ENCODE measurements around the gene COL25A1. TPM values are rescaled to one million over a fixed set of nuclear protein-coding genes. Genes with fewer than 3 reads are reported as not detected.

COL25A1 gene
- total RNA-seq, 1 experiment from 2014 or later: 10.4 TPM

GRCh38 chr4:109235683-109236082 is 66.8 kb downstream of the COL25A1 start:
- in situ Hi-C loops (cut with HindIII; ENCODE audit: low pct_unique_long_range_greater_than_20kb, low sequenced_read_pairs): no loop called here
- DNase-seq (ENCODE audit: low read depth, low spot score): no peak

GRCh38 chr4:109234596-109234995 is 67.9 kb downstream of the COL25A1 start:
- in situ Hi-C loops (cut with HindIII; ENCODE audit: low pct_unique_long_range_greater_than_20kb, low sequenced_read_pairs): no loop called here

GRCh38 chr4:109233570-109233969 is 68.9 kb downstream of the COL25A1 start:
- in situ Hi-C loops (cut with HindIII; ENCODE audit: low pct_unique_long_range_greater_than_20kb, low sequenced_read_pairs): no loop called here
- no peak for DNase-seq (ENCODE audit: low read depth, low spot score)

More at GRCh38 chr4:109234596-109234995, 67.9 kb downstream of the COL25A1 start:
- DNase-seq (ENCODE audit: low read depth, low spot score): no peak

- in situ Hi-C loops (cut with HindIII; ENCODE audit: low pct_unique_long_range_greater_than_20kb, low sequenced_read_pairs): no loop called here
- DNase-seq (ENCODE audit: low read depth, low spot score): no peak
Measured at GRCh38 chr4:109232681-109233080, 69.8 kb downstream of the COL25A1 start.

GRCh38 chr4:109231331-109231730 is 71.1 kb downstream of the COL25A1 start:
- DNase-seq (ENCODE audit: low read depth, low spot score): no peak
- in situ Hi-C loops (cut with HindIII; ENCODE audit: low pct_unique_long_range_greater_than_20kb, low sequenced_read_pairs): no loop called here

- in situ Hi-C loops (cut with HindIII; ENCODE audit: low pct_unique_long_range_greater_than_20kb, low sequenced_read_pairs): no loop called here
- no peak for DNase-seq (ENCODE audit: low read depth, low spot score)
Measured at GRCh38 chr4:109229028-109229427, 73.4 kb downstream of the COL25A1 start.

- no peak for DNase-seq (ENCODE audit: low read depth, low spot score)
- in situ Hi-C loops (cut with HindIII; ENCODE audit: low pct_unique_long_range_greater_than_20kb, low sequenced_read_pairs): no loop called here
Measured at GRCh38 chr4:109218288-109218687, 84.2 kb downstream of the COL25A1 start.

GRCh38 chr4:109216085-109216696 is 86.3 kb downstream of the COL25A1 start:
- no peak for DNase-seq (ENCODE audit: low read depth, low spot score)
- in situ Hi-C loops (cut with HindIII; ENCODE audit: low pct_unique_long_range_greater_than_20kb, low sequenced_read_pairs): no loop called here

- no peak for DNase-seq (ENCODE audit: low read depth, low spot score)
- in situ Hi-C loops (cut with HindIII; ENCODE audit: low pct_unique_long_range_greater_than_20kb, low sequenced_read_pairs): no loop called here
Measured at GRCh38 chr4:109215506-109215905, 87.0 kb downstream of the COL25A1 start.

- no peak for DNase-seq (ENCODE audit: low read depth, low spot score)
- in situ Hi-C loops (cut with HindIII; ENCODE audit: low pct_unique_long_range_greater_than_20kb, low sequenced_read_pairs): no loop called here
Measured at GRCh38 chr4:109214622-109215301, 87.7 kb downstream of the COL25A1 start.

- no peak for DNase-seq (ENCODE audit: low read depth, low spot score)
- in situ Hi-C loops (cut with HindIII; ENCODE audit: low pct_unique_long_range_greater_than_20kb, low sequenced_read_pairs): no loop called here
Measured at GRCh38 chr4:109213056-109213455, 89.4 kb downstream of the COL25A1 start.

GRCh38 chr4:109211671-109212070 is 90.8 kb downstream of the COL25A1 start:
- in situ Hi-C loops (cut with HindIII; ENCODE audit: low pct_unique_long_range_greater_than_20kb, low sequenced_read_pairs): no loop called here
- no peak for DNase-seq (ENCODE audit: low read depth, low spot score)

- DNase-seq (ENCODE audit: low read depth, low spot score): no peak
- in situ Hi-C loops (cut with HindIII; ENCODE audit: low pct_unique_long_range_greater_than_20kb, low sequenced_read_pairs): no loop called here
Measured at GRCh38 chr4:109209647-109210046, 92.8 kb downstream of the COL25A1 start.

GRCh38 chr4:109207898-109208297 is 94.6 kb downstream of the COL25A1 start:
- in situ Hi-C loops (cut with HindIII; ENCODE audit: low pct_unique_long_range_greater_than_20kb, low sequenced_read_pairs): no loop called here
- no peak for DNase-seq (ENCODE audit: low read depth, low spot score)

GRCh38 chr4:109207061-109207460 is 95.4 kb downstream of the COL25A1 start:
- in situ Hi-C loops (cut with HindIII; ENCODE audit: low pct_unique_long_range_greater_than_20kb, low sequenced_read_pairs): no loop called here
- DNase-seq (ENCODE audit: low read depth, low spot score): no peak

GRCh38 chr4:109206620-109207019 is 95.8 kb downstream of the COL25A1 start:
- in situ Hi-C loops (cut with HindIII; ENCODE audit: low pct_unique_long_range_greater_than_20kb, low sequenced_read_pairs): no loop called here
- no peak for DNase-seq (ENCODE audit: low read depth, low spot score)

- in situ Hi-C loops (cut with HindIII; ENCODE audit: low pct_unique_long_range_greater_than_20kb, low sequenced_read_pairs): no loop called here
- no peak for DNase-seq (ENCODE audit: low read depth, low spot score)
Measured at GRCh38 chr4:109205186-109205585, 97.3 kb downstream of the COL25A1 start.

- no peak for DNase-seq (ENCODE audit: low read depth, low spot score)
- in situ Hi-C loops (cut with HindIII; ENCODE audit: low pct_unique_long_range_greater_than_20kb, low sequenced_read_pairs): no loop called here
Measured at GRCh38 chr4:109199585-109199984, 102.9 kb downstream of the COL25A1 start.

- no peak for DNase-seq (ENCODE audit: low read depth, low spot score)
- in situ Hi-C loops (cut with HindIII; ENCODE audit: low pct_unique_long_range_greater_than_20kb, low sequenced_read_pairs): no loop called here
Measured at GRCh38 chr4:109195646-109196045, 106.8 kb downstream of the COL25A1 start.

All from SK-MEL-5 (cell line).